ENCODE measurements around the gene ZNFX1. TPM values are rescaled to one million over a fixed set of nuclear protein-coding genes. Genes with fewer than 3 reads are reported as not detected.

The ZNFX1 gene
- total RNA-seq (2022; extraction: Qiagen RNA extraction; ENCODE audit: low read depth), result 24.7 to 29.3 TPM (median 27.3 TPM) in 5 replicates

DNA sequence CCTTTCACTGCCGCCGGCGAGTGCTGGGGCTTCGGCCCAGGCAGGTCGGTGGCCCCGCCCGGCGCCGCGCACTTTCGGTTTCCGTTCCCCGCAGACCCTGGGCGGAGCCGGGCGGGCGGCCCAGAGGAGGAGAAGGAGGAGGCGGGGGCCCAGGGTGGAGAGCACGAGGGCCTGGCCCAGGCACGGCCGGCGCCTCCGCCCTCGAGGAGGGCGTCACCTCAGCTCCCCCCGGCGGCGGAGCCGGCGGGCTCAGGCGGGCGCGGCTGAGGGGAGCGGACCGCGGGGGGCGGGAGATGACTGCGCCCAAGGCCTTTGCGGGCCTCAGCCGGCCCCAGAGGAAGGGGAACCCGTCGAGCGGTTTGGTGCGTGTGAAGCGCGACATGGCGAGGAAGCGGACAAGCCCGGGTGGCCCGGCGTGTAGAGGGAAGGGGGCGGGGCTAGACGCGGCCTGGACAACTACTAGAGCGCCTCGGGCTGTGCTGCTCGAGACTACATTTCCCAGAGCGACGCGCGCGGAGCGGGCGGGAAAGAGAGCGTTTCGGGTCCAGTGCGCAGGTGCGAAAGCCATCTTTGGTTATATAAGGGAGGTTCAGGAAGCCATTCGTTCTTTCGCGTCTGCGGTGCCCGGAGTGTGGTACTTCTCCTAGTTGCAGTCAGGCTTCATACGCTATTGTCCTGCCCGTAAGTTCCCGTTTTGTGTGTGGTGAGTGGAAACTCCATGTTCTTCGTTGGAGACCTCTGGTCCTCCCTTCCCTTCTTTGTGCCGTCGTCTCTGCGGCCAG lies at the start of gene ZNFX1:
ZNFX1 (minus strand) TSS at position 22 of the 782 bp plus-strand sequence. CDS start 2,218 bp downstream, outside the sequence.

GRCh38 chr20:49219091-49219923 lies 58.5 kb downstream of the ZNFX1 start, which contains the start of gene DDX27:
DDX27 (plus strand) TSS chr20:49219416; CDS start chr20:49219449, 33 bp downstream.

Other genes starting within 250 kb of the ZNFX1 start
- gene CSE1L, start 231.7 kb downstream of the ZNFX1 start, total RNA-seq (2022; extraction: Qiagen RNA extraction; ENCODE audit: low read depth), result 89.1 to 115 TPM (median 105 TPM) in 5 replicates
- gene STAU1, start 89.7 kb downstream of the ZNFX1 start, total RNA-seq (2022; extraction: Qiagen RNA extraction; ENCODE audit: low read depth), result 59.3 to 68.1 TPM (median 66.9 TPM) in 5 replicates
- gene DDX27, start 58.6 kb downstream of the ZNFX1 start, total RNA-seq (2022; extraction: Qiagen RNA extraction; ENCODE audit: low read depth), result 59.5 to 66.7 TPM (median 64.1 TPM) in 5 replicates
- gene KCNB1, start 204.6 kb upstream of the ZNFX1 start, total RNA-seq (2022; extraction: Qiagen RNA extraction; ENCODE audit: low read depth), result 0.26 to 1.1 TPM (median 0.29 TPM) in 5 replicates

Measured in A549 treated with DMSO at 1 μM for 4 hours (cell line).